Stimulated activated naive CD8-positive, alpha-beta T cell treated with anti-CD3 and anti-CD28 coated beads, Interleukin-15, Interleukin-2, amounts not matched to agents 100 U/mL and 50 U/mL, for 24 hours (primary cell): Measurements from ENCODE around the gene LAMA5.

Experiments used
- ATAC-seq: fragments of 150-1000 bp; cut with Tn5 transposase; one replicate; pipeline ENCODE4 v1.10.0; 2021
- DNase-seq: peaks from one replicate; pipeline ENCODE4 v3.0.0; 2021

Gene LAMA5

DNA sequence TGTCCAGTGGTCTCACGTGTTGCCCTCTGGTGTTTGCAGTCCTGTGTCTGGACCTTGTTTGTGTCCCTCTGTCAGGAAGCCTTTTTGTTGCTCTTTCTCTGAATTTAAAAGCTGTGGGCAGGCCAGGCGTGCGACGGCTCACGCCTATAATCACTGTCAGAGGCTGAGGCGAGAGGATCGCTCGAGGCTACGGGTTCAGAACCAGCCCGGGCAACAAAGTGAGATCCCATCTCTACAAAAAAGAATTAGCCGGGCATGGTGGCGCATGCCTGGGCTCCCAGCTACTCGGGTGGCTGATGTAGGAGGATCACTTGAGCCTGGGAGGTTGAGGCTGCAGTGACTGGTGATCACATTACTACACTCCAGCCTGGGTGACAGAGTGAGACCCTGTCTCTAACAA lies 100.3 kb downstream of the LAMA5 start:
- no peak for DNase-seq
- ATAC-seq: no peak

DNA sequence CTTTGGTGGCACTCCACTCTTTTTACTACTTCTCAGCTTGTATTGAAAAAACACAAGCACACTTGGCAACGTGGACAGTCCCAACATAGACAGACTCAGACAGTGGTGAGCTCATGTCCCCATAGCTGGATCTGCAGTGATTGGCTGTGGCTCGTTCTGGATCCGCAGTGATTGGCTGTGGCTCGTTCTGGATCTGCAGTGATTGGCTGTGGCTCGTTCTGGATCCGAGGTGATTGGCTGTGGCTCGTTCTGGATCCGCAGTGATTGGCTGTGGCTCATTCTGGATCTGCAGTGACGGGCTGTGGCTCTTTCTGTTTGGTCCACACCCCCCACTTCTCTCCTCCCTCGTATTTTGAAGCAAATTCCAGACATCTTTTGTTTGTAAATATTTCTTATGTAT lies 100.8 kb downstream of the LAMA5 start:
- DNase-seq: no peak
- no peak for ATAC-seq

DNA sequence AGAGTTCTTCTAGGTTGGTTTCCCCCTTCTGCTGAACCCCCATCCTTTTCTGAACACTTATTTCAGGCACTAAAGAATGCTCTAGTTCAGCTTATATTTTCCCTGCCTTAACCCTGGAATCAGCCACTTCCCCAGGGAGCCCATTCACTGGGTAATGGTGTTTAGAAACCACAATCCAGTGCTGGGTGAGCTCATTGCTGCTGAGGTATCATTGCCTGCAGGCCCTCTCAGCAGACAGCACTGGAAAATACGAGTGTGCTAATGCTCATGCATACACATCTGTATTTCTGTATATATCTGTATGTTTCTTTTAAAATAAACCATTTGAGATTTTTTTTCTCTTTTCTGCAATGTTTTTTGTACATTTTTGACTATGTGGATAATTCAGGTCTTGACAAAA lies 101.7 kb downstream of the LAMA5 start:
- ATAC-seq (no peak), DNase-seq (no peak)

DNA sequence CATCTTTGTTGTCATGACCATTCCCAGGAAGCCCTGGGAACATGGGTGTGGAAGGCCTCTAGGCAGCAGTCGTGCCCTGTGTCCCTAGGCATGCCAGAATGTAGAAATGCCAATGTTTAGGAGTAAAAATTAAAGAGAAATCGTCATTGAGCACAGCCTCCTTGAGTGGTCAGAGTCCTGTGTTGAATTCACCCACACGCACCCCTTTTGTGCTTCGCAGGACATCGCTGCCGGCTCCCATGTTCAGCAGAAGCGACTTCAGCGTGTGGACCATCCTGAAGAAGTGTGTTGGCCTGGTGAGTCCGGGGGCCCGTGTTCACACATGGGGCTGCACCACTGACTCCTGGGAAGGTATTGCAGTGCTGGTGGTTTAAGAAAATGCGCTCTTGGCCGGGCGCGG lies 103.7 kb downstream of the LAMA5 start:
- DNase-seq (no peak), ATAC-seq (no peak)

DNA sequence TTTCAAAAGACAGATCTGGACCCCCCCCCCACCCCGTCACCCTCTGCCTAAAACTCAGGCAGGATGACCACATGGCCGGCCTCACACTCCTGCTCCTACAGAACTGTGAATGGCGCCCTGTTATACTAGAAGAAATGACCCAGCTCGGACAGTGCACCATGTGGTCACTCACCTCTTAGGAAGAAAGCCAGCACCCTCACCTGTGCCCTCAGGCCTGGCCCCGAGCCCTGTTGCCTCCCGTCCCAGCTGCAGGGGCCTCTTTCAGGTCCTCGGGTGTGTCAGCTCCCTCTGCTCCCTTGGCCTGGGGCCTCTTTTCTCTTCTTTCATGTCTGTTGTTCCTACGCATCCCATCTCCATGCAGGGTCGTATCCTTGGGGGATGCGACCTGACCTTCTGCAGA lies 105.0 kb downstream of the LAMA5 start:
- DNase-seq (no peak), ATAC-seq (no peak)

DNA sequence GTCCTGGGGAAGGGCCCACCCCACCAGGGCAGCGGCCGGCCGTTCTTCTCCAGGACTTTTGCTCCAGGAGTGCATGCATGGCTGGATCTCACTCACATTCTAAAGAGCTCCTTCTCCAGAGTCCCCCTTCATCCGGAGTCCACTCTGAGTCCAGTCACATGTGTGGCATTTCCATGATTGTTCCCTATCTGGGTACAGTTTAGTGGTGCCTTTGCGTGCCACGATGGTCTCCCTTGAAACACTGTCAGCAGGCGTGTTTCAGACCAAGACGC lies 107.9 kb downstream of the LAMA5 start:
- ATAC-seq (no peak), DNase-seq (no peak)
